Pancreas (tissue), 10 donors: ENCODE results near the gene TREH. TPM values are rescaled to one million over a fixed set of nuclear protein-coding genes. Genes with fewer than 3 reads are reported as not detected.
"Not testable (repeated sequence)": the region's sequence is repeated elsewhere in the genome, so short reads cannot be mapped to it uniquely, and the experiment has no call there.

ENCODE experiments used
- ATAC-seq, 4 donors: fragments of 200-7000 bp; cut with Tn5 transposase; one replicate each; pipeline versions ENCODE4 v1.8.0 to v1.9.1; 2020; ENCODE audit warnings: mild to moderate bottlenecking in 4 of 4, moderate library complexity in 4 of 4
- DNase-seq, 6 donors: peaks; one replicate each; pipeline ENCODE4 v3.0.0-alpha.2; 2020
- FAIRE-seq: peaks from 2 replicates; lab custom pipeline; 2012; peaks lifted over from hg19 to GRCh38; lab: Jason Lieb, UNC
- H3K27ac ChIP-seq, 4 donors: fragments of 200-600 bp; sonication (generic); 1 replicate in 3 of 4; 2 replicates in 1 of 4; pipeline versions ENCODE4 v1.5.0 to v1.8.0; 2020
- H3K27me3 ChIP-seq, 4 donors: fragments of 200-600 bp; one replicate each; pipeline ENCODE4 v1.8.0; 2021
- H3K36me3 ChIP-seq, 3 donors: fragments of 200-600 bp; sonication (generic) in 1 of 3; one replicate each; pipeline versions ENCODE4 v1.5.0 to v1.8.0; 2020 to 2021
- H3K4me1 ChIP-seq, 3 donors: fragments of 200-600 bp; one replicate each; pipeline ENCODE4 v1.8.0; 2021
- H3K4me3 ChIP-seq, 4 donors: fragments of 200-600 bp; sonication (generic) in 2 of 4; one replicate each; pipeline versions ENCODE4 v1.5.0 to v1.8.0; 2020 to 2021
- H3K9me3 ChIP-seq, 4 donors: fragments of 200-600 bp; one replicate each; pipeline ENCODE4 v1.8.0; 2021
- WGBS, 2 donors: extraction: QIAGEN DNeasy Blood & Tissue Kit; methylation state at CpG; one replicate each; pipeline ENCODE4 v1.1.7; 2013; 5-methylcytosine and 5-hydroxymethylcytosine counted together
- intact Hi-C, 3 donors: fragments of 100-400 bp; cut with DNase I; formaldehyde crosslinking; loops; one replicate each; pipeline versions ENCODE4 v1.11.1 to v1.14.2; 2022
- polyA plus RNA-seq, 2 donors: library from polyadenylated mRNA; stranded (reverse); fragments of 200-250 nt; gene quantifications; one replicate each; pipeline ENCODE4 v1.2.3, GENCODE V29; 2013
- total RNA-seq, 6 donors: library from RNA; stranded (reverse); fragmentation: NEBNext Ultra II Directional in 4 of 6; extraction: Animal tissue kit (Norgen Biotek cat#: 25700) in 4 of 6; gene quantifications; one replicate each; pipeline versions ENCODE4 v1.2.1 to v1.2.4, GENCODE V29; 2021 to 2023
- TF ChIP-seq, protein P1 (sequence below), 4 donors: fragments of 200-600 bp; sonication (generic) in 3 of 4; IDR thresholded peaks; one replicate each; pipeline versions ENCODE4 v1.5.0 to v1.8.0; 2021; ENCODE audit warnings: antibody characterized with exemption in 4 of 4
- donor health status: healthy with polysubstance abuse.
- donor health status: DM: no; HTN: no; CAD: no; lungs with moderate emphysema.
- donor health status: DM: no; HTN: no; CAD: no.
- donor health status: control.
- donor health status: control.
- donor health status: Bipolar disorder and iron deficiency.
- donor health status: DM: yes; HTN: yes; CAD: no.
- donor health status: DM: no; HTN: no; CAD: no.
- donor health status: DM: no; HTN: no; CAD: no.
- donor health status: DM: yes; HTN: yes; CAD: no.

The TREH gene
- total and polyA plus RNA-seq, 8 donors: 0.14 to 4.7 (median 1.0) TPM

DNA sequence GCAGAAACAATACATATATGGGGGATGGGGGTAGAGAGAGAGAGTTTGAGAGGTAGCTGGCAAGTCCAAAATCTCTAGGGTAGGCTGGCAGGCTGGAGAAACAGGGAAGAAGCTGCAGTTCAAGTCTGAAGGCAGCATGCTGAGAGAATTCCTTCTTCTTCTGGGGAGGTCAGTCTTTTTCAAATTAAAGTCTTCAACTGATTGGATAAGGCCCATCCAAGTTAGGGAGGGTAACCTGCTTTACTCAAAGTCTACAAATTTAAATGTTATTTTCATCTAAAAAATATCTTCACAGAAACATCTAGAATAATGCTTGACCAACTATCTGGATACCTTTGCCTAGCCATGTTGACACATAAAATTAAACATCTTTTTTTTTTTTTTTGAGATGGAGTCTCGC lies 2.9 kb upstream of the TREH start:
- no peaks in the 10 kb centered on the region for H3K27me3 ChIP-seq
- no peak for DNase-seq
- intact Hi-C loops: no loop called here
- H3K36me3 ChIP-seq: no peaks in the 10 kb centered on the region
- peaks cover 8 to 12% (median 10%) of the 10 kb centered on the region in 3 donors for H3K4me1 ChIP-seq
- FAIRE-seq: no peak
- ATAC-seq: no peak
- H3K9me3 ChIP-seq: no peaks in the 10 kb centered on the region
- WGBS, 2 donors: 100% methylated on average over 1 of the region's 1 CpG
- H3K4me3 ChIP-seq: no peak overlapping the region
- H3K27ac ChIP-seq: no peak overlapping the region
- TF ChIP-seq, protein P1, sequence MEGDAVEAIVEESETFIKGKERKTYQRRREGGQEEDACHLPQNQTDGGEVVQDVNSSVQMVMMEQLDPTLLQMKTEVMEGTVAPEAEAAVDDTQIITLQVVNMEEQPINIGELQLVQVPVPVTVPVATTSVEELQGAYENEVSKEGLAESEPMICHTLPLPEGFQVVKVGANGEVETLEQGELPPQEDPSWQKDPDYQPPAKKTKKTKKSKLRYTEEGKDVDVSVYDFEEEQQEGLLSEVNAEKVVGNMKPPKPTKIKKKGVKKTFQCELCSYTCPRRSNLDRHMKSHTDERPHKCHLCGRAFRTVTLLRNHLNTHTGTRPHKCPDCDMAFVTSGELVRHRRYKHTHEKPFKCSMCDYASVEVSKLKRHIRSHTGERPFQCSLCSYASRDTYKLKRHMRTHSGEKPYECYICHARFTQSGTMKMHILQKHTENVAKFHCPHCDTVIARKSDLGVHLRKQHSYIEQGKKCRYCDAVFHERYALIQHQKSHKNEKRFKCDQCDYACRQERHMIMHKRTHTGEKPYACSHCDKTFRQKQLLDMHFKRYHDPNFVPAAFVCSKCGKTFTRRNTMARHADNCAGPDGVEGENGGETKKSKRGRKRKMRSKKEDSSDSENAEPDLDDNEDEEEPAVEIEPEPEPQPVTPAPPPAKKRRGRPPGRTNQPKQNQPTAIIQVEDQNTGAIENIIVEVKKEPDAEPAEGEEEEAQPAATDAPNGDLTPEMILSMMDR (IDR thresholded peaks at IDR 0.05): no peak

DNA sequence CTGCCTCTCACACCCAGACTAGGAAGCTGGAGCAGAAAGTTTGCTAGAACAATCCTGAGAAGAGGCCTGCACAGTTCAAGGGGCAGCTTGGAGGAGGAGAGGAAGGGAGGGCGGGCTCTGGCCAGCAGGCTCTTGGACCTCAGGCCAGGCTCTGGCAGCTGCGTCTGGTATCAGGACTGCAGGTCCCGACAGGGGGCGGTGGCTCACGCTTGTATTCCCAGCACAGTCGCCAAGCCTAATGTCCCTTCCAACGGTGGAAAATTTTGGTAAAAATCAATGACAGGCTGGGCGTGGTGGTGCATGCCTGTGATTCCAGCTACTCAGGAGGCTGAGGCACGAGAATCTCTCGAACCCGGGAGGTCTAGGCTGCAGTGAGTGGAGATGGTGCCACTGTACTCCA lies 542 bp downstream of the TREH start:
- H3K36me3 ChIP-seq, H3K9me3 ChIP-seq, FAIRE-seq, intact Hi-C loops, H3K27me3 ChIP-seq: not testable (repeated sequence)
- peak; percentile 72 to 88 (median 82) for ATAC-seq
- 13 to 15% methylated on average over 11 of the region's 11 CpGs for WGBS, 2 donors
- Histone ChIP-seq H3K4me3 (peak overlapping the region in 1 of 4 donors; percentile 34), H3K27ac (peak overlapping the region in 2 of 4 donors; percentile 74 to 79), H3K4me1 (peaks cover 8 to 12% (median 10%) of the 10 kb centered on the region in 3 donors)
- DNase-seq: peak; percentile 46 to 79 (median 60)

DNA sequence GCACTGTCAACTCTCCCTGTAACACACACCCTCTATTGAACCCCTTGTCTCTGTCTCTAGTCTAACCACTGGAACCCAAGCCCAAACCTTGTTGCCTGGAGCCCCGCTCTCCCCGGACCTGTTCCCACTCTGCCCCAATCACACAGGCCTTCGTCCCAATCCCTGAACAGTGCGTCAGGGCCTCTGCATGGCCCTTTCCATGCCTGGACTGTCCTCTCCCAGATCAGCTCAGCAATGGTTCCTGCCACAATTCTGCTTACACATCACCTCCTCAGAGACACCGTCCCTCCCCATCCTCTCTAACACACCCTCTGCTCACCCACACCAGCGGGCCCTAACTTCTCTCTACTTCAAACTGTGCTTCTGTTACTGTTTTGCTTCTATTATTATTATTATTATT lies 1.5 kb downstream of the TREH start:
- intact Hi-C loops: no loop called here
- no peaks in the 10 kb centered on the region for H3K27me3 ChIP-seq
- no peaks in the 10 kb centered on the region for H3K9me3 ChIP-seq
- 94 to 95% methylated on average over 6 of the region's 6 CpGs for WGBS, 2 donors
- DNase-seq (no peak), ATAC-seq (no peak), FAIRE-seq (no peak)
- no peak overlapping the region for H3K27ac ChIP-seq
- TF ChIP-seq, protein P1 (IDR thresholded peaks at IDR 0.05): no peak
- peaks cover 8 to 12% (median 10%) of the 10 kb centered on the region in 3 donors for H3K4me1 ChIP-seq
- no peaks in the 10 kb centered on the region for H3K36me3 ChIP-seq
- no peak overlapping the region for H3K4me3 ChIP-seq

DNA sequence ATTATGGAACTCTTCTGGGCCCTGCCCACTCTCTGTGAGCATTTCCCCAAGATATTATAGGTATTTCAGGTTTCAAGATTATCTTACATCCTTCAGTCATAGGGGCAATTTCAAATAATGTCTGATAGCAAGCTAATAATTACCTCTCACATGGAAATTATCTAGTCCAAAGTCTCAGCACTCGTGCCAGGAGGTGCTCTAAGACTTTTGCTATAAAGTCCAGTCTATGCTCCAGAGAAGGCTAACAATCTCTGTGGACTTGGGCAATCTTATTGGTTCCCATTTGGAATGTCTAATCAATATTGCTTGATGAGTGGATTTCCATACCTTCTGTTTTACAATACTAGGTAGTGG lies 5.4 kb downstream of the TREH start:
- FAIRE-seq (no peak), ATAC-seq (no peak), DNase-seq (no peak)
- no peaks in the 10 kb centered on the region for H3K27me3 ChIP-seq
- 46 to 71% methylated on average over 1 of the region's 1 CpG for WGBS, 2 donors
- intact Hi-C loops: no loop called here
- H3K36me3 ChIP-seq: no peaks in the 10 kb centered on the region
- H3K4me3 ChIP-seq: no peak overlapping the region
- no peaks in the 10 kb centered on the region for H3K9me3 ChIP-seq
- peaks cover 1 to 4% (median 4%) of the 10 kb centered on the region in 3 donors for H3K4me1 ChIP-seq
- TF ChIP-seq, protein P1 (IDR thresholded peaks at IDR 0.05): no peak
- no peak overlapping the region for H3K27ac ChIP-seq

DNA sequence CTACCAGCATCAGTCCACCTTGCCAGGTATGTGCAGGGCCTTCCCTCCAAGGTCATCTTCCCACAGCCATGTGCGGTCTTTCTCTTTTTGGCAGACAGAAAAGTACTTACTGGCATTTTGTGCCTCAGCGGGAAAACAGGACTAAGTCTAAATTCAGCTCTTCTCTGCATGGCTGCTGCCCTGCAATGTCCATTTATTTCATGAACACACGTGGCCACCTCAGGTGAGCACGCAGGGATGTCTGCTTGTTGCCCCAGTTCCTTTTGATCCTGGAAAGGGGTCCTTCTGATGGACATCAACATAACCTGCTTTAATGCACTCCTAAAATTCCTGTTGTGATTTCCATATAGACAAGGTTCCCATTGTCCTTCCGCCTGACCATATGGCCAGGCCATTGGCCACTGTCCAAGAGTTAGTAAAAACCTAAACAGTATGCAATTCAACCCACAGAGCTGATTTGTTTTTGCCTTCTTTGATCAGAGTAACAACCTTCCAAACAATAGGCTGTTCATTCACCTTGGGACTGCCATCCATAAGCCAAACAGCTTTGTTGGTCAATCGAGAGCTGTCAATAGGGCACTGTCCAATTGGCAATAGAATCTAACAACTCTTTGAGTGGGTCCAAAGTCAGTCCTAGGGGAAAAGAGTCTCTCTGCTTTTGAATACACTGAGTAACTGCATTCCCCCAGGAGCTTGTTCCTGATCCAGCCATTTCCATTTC lies 5.9 kb downstream of the TREH start:
- TF ChIP-seq, protein P1 (IDR thresholded peaks at IDR 0.05): no peak
- H3K4me3 ChIP-seq: no peak overlapping the region
- H3K27me3 ChIP-seq: no peaks in the 10 kb centered on the region
- no peak for ATAC-seq
- no peaks in the 10 kb centered on the region for H3K36me3 ChIP-seq
- FAIRE-seq: no peak
- DNase-seq: no peak
- intact Hi-C loops: no loop called here
- 71 to 77% methylated on average over 6 of the region's 6 CpGs for WGBS, 2 donors
- no peaks in the 10 kb centered on the region for H3K4me1 ChIP-seq
- no peak overlapping the region for H3K27ac ChIP-seq
- H3K9me3 ChIP-seq: no peaks in the 10 kb centered on the region
